ENCODE results near the gene ERBB4.

GRCh38 chr2:212423089-212423488, 115.5 kb downstream of the ERBB4 start:
- TF ChIP-seq, protein P1, sequence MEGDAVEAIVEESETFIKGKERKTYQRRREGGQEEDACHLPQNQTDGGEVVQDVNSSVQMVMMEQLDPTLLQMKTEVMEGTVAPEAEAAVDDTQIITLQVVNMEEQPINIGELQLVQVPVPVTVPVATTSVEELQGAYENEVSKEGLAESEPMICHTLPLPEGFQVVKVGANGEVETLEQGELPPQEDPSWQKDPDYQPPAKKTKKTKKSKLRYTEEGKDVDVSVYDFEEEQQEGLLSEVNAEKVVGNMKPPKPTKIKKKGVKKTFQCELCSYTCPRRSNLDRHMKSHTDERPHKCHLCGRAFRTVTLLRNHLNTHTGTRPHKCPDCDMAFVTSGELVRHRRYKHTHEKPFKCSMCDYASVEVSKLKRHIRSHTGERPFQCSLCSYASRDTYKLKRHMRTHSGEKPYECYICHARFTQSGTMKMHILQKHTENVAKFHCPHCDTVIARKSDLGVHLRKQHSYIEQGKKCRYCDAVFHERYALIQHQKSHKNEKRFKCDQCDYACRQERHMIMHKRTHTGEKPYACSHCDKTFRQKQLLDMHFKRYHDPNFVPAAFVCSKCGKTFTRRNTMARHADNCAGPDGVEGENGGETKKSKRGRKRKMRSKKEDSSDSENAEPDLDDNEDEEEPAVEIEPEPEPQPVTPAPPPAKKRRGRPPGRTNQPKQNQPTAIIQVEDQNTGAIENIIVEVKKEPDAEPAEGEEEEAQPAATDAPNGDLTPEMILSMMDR (IDR thresholded peaks at IDR 0.05; ENCODE audit: low read depth, low read length, poor library complexity, severe bottlenecking) = no peak
- TF ChIP-seq EZH2phosphoT487 (IDR thresholded peaks at IDR 0.05; ENCODE audit: borderline replicate concordance, low read length) = no peak

Measured in DOHH2 (cell line).